SH-SY5Y (cell line): ENCODE results near the gene GCNT1.

Source experiments
- GATA2 ChIP-seq: IDR thresholded peaks from 2 replicates; pipeline ENCODE4 v1.6.1; 2011; ENCODE audit warnings: mild to moderate bottlenecking, low read depth, low read length
- GATA3 ChIP-seq: IDR thresholded peaks from 2 replicates; pipeline ENCODE4 v1.6.1; 2011; ENCODE audit warnings: low read depth, mild to moderate bottlenecking, low read length, moderate library complexity

DNA sequence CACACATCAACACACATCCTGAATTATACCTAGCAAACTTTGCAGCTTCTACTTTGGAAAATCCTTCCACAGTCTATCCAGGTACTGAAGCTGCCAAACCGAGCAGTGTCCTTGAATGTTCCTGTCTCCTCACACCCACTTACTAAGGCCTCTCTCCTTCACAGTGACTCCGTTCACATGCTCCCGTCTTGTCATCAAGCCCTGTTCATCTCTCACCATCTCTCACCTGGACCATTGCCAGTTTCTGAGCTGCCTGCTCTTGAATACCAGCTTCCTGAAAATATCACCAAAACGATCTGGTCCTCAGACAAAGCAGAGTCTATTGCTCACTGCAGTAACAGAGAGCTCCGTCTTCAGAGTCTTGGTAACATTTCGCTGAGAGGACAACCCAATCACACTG lies 57.4 kb downstream of the GCNT1 start:
- TF ChIP-seq GATA2 (no peak), GATA3 (no peak)
